ENCODE data around the gene COX7A2L.

DNA sequence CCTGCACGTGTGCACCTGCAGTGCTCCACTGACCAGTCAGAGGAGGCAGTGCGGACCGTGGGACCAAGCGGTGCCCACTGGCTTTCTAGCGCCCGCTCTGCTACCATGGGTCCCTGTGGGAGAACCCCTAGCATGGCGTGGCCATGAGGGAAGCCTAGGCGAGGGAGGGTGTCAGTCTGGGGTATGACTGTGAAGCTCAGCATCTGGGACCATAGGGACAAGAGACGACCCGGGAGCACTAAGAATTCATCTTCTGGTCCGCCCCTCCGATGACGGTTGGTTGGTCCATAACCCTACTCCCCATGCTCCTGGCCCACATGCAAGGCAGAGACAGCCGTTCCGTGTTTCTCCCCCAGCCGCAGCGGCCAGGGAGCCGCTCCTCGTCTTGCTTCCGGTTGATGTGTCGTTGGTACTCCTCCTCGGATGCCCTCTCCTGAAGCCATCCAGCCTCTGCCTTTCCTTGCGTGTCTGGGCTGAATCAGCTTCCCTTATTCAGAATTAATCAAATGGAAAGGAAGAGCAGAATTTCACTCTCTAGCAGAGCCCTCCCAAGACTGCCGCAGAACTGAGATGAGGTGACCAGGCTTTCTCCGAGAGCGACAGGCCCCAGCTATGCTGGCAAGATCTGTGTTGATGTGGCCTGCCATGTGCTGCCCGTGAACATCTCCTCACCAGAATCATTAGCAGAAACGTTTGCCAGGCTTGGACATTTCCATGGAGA, 23.0 kb downstream of the COX7A2L start:
- TF ChIP-seq, protein P1, sequence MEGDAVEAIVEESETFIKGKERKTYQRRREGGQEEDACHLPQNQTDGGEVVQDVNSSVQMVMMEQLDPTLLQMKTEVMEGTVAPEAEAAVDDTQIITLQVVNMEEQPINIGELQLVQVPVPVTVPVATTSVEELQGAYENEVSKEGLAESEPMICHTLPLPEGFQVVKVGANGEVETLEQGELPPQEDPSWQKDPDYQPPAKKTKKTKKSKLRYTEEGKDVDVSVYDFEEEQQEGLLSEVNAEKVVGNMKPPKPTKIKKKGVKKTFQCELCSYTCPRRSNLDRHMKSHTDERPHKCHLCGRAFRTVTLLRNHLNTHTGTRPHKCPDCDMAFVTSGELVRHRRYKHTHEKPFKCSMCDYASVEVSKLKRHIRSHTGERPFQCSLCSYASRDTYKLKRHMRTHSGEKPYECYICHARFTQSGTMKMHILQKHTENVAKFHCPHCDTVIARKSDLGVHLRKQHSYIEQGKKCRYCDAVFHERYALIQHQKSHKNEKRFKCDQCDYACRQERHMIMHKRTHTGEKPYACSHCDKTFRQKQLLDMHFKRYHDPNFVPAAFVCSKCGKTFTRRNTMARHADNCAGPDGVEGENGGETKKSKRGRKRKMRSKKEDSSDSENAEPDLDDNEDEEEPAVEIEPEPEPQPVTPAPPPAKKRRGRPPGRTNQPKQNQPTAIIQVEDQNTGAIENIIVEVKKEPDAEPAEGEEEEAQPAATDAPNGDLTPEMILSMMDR (IDR thresholded peaks at IDR 0.05; ENCODE audit: insufficient read depth, low read length, poor library complexity, severe bottlenecking), result no peak
- no peak for TF ChIP-seq EZH2phosphoT487 (conservative IDR thresholded peaks at IDR 0.05; ENCODE audit: low read length)

Data from SU-DHL-6 (cell line).